ENCODE results near the gene ETS2.

ETS2 gene

DNA sequence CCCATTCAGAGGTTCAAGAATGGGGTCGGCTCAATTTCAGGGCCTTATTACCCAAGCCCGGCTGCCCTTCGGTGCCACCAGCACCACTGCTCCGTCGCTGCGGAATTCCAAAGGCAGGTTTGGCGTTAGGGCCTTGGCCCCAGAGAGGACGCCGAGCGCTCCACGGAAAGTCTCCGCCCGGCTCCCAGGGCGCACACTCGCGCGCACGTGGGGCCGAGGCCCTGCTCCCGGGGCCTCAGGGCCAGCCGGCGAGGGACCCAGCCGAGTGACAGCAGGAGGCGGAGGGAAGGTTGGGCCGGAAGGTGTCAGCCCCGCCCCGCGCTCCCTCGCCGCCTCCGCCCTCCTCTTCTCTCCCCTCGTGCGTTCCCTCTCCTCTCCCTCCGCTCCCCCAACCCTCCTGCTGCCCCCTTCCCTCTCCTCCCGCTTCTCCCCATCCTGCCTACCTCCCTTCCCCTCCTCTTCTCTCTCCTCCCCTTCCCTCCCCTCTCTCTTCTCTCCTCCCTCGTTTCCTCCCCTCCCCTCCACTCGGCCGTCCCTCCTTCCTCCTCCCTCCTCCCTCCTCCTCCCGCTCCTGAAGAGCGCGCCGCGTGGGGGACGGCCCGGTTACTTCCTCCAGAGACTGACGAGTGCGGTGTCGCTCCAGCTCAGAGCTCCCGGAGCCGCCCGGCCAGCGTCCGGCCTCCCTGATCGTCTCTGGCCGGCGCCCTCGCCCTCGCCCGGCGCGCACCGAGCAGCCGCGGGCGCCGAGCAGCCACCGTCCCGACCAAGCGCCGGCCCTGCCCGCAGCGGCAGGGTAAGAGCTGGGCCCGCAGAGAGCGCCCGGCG, at the start of gene ETS2:
TSS of gene ETS2 (plus strand) at position 602 of the 825 bp plus-strand sequence. CDS start 4,106 bp downstream, outside the sequence.
- peak; percentile 86 for DNase-seq

- no peak for DNase-seq
Observed at GRCh38 chr21:38756746-38757145, 49.0 kb upstream of the ETS2 start.

- no peak for DNase-seq
Observed at GRCh38 chr21:38758501-38759214, 47.1 kb upstream of the ETS2 start.

- DNase-seq, result no peak
Observed at GRCh38 chr21:38759413-38759812, 46.3 kb upstream of the ETS2 start.

- DNase-seq, result no peak
Observed at GRCh38 chr21:38760017-38760761, 45.5 kb upstream of the ETS2 start.

- DNase-seq, result no peak
Observed at GRCh38 chr21:38760762-38761155, 45.0 kb upstream of the ETS2 start.

DNA sequence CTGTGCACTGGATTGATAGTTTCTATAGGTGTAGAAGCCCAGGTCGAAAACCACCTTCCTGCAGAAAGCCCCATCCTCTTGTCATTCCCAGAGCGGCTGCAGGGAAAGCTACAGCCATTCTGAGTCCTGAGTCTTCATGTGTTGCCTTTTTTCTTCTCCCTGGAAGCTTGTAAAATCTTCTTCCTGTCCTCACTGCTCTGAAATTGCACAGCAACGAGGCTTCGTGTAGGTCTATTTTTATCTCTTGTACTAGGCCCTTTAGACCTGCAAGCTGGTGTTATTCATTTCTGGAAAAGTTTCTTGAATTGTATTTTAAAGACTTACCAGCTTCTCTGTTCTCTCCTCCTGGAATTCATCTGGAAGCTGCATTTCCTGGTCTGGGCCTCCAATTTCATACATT, 44.2 kb upstream of the ETS2 start:
- no peak for DNase-seq

- no peak for DNase-seq
Observed at GRCh38 chr21:38765056-38765455, 40.7 kb upstream of the ETS2 start.

DNA sequence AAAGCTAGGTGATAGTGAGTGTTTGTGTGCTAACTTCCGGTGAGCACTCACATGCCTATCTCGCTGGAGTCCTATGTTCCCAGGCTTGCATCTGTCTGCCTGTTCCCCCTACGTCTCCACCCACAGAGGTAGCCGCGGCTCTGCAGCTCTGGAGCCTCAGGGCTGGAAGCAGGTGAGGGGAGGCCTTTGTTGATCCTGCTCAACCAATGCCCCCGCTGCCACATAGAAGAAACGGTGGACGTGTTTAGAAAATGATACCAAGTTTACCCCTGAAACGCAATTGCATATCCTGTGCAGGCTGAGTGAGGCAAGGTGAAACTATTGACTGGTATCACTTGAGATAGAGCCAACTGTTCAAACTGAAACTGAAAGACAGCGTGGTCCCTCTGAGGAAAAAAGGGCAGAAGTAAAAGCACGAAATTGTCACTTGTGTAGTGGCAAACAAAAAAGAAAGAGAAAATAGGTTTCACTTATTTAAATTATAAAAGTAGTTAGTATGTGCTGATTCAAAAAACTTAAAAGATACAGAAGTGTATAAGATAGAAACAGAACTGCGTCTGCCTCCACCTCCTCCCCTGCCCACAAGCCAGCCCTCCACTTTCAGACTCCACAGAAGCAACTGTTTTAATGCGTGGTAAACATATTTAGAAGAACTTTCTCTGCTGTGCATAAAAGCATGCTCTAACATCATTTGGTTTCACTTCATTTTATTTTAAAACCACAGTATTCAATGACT, 38.6 kb upstream of the ETS2 start:
- no peak for DNase-seq

DNA sequence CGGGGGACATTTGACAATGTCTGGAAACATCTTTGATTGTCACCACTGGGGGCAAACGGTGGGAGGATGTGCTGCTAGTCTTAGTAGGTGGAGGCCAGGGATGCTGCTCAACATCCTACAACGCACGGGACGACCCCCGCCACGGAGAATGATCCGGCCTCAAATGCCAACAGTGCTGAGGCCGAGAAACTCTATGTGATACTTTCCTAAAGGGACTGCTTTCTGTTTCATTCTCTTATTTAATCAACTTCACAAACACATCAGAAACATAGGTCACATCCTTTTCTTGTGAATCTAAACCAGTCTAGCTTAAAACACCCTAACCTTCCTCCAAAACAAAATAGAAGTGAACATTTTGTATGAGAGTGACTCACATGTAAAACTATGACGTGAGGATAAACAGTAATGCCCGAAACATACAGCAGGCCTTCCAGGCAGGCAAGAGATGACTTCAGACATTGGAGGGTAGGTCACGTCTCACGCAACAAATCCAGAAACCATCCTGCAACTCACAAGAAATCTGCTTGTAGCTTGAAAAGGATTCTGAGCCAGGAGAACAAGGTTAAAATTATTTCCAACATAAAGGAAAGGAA, 37.2 kb upstream of the ETS2 start:
- no peak for DNase-seq

- no peak for DNase-seq
Observed at GRCh38 chr21:38769191-38769780, 36.4 kb upstream of the ETS2 start.

DNA sequence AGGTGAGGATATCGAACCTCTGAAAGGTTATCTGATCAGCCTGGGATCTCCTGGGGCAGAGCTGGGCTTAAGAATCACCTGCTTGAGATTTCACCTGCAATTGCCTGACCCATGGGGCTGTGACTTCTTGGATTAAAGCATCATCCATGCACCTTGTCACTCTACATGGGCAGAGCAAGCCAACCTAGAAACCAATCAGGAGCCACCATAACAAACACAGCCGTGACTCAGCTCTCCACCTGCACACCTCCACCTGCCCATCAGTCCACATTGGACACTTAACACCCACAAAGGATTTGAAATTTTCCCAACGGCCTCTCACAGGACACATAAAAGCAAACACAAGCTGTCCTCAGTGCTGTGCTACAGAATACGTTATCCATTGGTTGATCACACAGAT, 35.1 kb upstream of the ETS2 start:
- DNase-seq, result no peak

DNA sequence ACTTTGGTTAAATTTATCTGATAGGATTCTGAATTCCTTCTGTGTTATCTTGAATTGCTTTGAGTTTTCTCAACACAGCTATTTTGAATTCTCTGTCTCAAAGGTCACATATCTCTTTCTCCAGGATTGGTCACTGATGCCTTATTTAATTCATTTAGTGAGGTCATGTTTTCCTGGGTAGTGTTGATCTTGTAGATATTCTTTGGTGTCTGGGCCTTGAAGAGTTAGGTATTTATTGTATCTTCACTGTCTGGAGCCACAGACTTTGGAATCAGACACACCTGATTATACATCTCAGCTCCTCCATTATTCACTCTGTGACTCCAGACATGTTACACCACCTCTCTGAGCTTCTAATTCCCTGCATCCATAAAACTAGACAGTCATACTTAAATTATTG, 34.2 kb upstream of the ETS2 start:
- DNase-seq, result no peak

GRCh38 chr21:38772646-38773045, 33.1 kb upstream of the ETS2 start:
- no peak for DNase-seq

DNA sequence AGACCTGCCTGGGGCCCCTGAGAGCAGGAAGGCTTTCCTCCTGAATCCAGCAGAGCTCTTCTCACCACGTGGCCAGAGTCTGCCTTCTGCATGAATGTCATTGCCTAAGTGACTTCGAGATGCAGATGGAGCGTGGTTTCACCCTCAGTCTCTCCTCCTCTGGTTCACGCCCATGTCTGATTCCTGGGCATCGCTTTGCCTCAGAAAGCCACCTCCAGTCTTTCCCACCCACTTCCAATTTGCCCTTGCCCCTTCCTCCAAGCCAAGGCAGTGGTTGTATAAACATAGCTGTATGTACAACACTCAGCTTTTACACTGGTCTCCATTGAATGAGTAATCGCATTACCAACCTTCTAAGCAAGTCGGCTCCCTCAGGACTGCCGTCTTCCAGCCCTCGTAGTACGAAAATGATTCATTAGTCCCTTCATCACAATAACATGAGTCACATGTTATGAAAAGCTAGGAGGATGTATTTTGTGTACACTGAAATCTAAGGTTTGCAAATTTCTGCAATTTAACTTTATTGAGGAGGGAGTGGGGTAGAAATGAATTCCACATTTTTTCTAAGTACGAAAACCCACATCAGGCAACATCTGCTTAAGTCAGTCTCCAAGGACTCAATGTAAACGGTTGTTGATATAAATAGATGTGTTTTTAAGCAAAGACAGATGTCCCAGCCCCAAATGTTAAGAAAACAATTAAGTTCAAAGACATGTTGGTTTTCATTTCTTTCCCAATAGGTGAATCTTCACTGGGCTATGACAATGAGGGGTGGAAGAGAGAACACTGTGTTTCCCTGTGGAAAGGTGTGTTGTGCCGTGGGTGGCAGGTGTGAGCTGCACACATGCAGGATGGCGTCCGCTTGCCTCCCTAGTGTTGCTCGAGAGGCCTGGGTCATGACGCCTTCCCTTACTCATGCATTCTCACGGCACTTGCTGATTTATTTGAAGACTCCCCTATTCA, 32.3 kb upstream of the ETS2 start:
- DNase-seq, result no peak

GRCh38 chr21:38774152-38774551, 31.6 kb upstream of the ETS2 start:
- DNase-seq, result no peak

GRCh38 chr21:38774586-38775285, 31.0 kb upstream of the ETS2 start:
- no peak for DNase-seq

DNA sequence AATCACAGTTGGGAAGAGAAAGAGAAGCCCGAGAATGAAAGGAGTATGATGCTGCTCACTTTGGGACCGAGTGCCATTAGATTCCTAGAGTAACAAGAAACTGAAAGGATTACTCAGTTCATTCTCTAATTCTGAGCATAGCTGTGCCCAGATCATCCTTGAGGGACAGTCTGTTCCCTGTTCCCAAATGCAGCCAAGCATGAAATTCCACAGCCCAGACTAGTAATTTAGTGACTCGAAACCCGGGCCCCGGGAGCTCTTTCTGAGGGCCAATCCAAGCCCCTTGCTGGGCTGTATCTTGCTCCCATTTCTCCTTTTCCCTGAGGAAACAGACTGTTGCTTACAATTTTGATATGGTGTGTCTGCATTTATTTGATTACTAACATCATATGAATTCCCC, 30.0 kb upstream of the ETS2 start:
- DNase-seq, result no peak

DNA sequence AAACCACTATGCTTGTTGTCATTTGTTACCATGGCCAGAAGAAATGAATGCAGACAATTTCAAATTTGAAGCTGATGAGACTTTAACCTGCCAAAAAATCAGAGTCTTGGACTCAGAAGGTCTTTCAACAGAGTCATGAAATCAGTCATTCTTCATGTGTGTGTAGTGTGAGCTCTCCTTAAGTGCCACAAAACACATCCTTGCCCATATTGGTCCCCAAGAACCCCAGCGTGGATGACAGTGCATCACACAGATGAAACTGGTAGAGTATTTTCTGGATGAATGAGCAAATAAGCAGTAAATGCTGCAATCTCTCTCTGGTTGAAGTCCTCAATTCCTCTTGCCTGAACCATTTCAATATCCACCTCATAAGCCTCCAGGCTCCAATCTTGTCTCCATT, 28.7 kb upstream of the ETS2 start:
- DNase-seq, result no peak

DNA sequence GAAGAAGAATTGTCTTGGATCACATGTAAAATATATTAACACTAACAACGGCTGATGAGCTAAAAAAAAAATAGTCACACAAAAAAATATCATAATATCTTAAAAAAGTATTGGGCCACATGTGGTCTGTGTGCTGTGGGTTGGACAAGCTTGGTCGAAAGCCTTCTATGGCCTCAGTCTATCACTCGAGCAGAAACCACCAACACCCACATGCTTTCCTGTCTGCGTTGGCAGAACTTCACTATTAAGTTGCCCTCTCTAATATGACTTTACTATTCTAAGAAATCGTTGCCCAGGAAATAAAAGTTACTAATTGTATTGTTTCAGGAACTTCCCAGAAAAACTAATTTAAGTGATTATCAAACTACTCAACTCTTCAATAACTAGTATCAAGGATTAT, 28.2 kb upstream of the ETS2 start:
- DNase-seq, result no peak

Data from retina (tissue), 1 donor.